CD14-positive monocyte (primary cell): Measurements from ENCODE around the gene CCNY. TPM values are rescaled to one million over a fixed set of nuclear protein-coding genes. Genes with fewer than 3 reads are reported as not detected.

ENCODE experiments used
- DNase-seq, 3 donors: peaks; one replicate each; pipeline ENCODE4 v3.0.0-alpha.2; 2011 to 2022
- H2AFZ ChIP-seq: 2 replicates; pipeline ENCODE4 v1.6.0; 2012; ENCODE audit warnings: mild to moderate bottlenecking, low read depth, low read length, inconsistent platforms; ENCODE audit not compliant: insufficient read depth, poor library complexity, severe bottlenecking
- H3K27ac ChIP-seq, 2 donors: 1 replicate in 1 of 2; 2 replicates in 1 of 2; pipeline ENCODE4 v1.5.1; 2012 to 2013; ENCODE audit warnings: low read length in 2 of 2, control low read depth in 1 of 2, inconsistent platforms in 1 of 2, low read depth in 1 of 2, mild to moderate bottlenecking in 1 of 2
- H3K27me3 ChIP-seq, 2 donors: one replicate each; pipeline versions ENCODE4 v1.6.0 to v1.6.1; 2011 to 2013; ENCODE audit warnings: low read length in 2 of 2; ENCODE audit not compliant: control insufficient read depth in 2 of 2, insufficient read depth in 2 of 2
- H3K36me3 ChIP-seq, 2 donors: replicated peaks in 1 of 2; 1 replicate in 1 of 2; 2 replicates in 1 of 2; pipeline versions ENCODE4 v1.5.1 to v1.6.1; 2012 to 2013; ENCODE audit warnings: low read length in 2 of 2, control low read depth in 1 of 2, inconsistent platforms in 1 of 2, mild to moderate bottlenecking in 1 of 2; ENCODE audit not compliant: insufficient read depth in 2 of 2, control insufficient read depth in 1 of 2
- H3K4me1 ChIP-seq, 2 donors: 1 replicate in 1 of 2; 2 replicates in 1 of 2; pipeline versions ENCODE4 v1.5.1 to v1.6.1; 2012 to 2013; ENCODE audit warnings: low read length in 2 of 2, control low read depth in 1 of 2, inconsistent platforms in 1 of 2, mild to moderate bottlenecking in 1 of 2, moderate library complexity in 1 of 2; ENCODE audit not compliant: insufficient read depth in 2 of 2, control insufficient read depth in 1 of 2
- H3K4me2 ChIP-seq: replicated peaks from 2 replicates; pipeline ENCODE3; 2012; ENCODE audit warnings: low read length, moderate library complexity, mild to moderate bottlenecking; ENCODE audit not compliant: poor library complexity, severe bottlenecking; ENCODE audit errors: extremely low read depth
- H3K4me3 ChIP-seq, 3 experiments: fragments of 200-600 bp in 1 of 3; sonication (generic) in 1 of 3; replicated peaks in 1 of 3; 1 replicate in 2 of 3; 2 replicates in 1 of 3; pipeline ENCODE4 v1.5.1; 2011 to 2013; ENCODE audit warnings: low read length in 3 of 3, mild to moderate bottlenecking in 3 of 3, control low read depth in 2 of 3, low read depth in 2 of 3, inconsistent platforms in 1 of 3, moderate library complexity in 1 of 3
- H3K79me2 ChIP-seq: 2 replicates; pipeline ENCODE4 v1.6.0; 2012; ENCODE audit warnings: mild to moderate bottlenecking, control low read depth, inconsistent platforms, low read length, moderate library complexity; ENCODE audit not compliant: insufficient read depth
- H3K9ac ChIP-seq: 2 replicates; pipeline ENCODE4 v1.6.0; 2017; ENCODE audit warnings: low read length, mild to moderate bottlenecking; ENCODE audit not compliant: insufficient read depth, poor library complexity, severe bottlenecking
- H3K9me3 ChIP-seq, 2 donors: replicated peaks in 1 of 2; 1 replicate in 1 of 2; 2 replicates in 1 of 2; pipeline versions ENCODE4 v1.5.1 to v1.6.1; 2012 to 2013; ENCODE audit warnings: low read length in 2 of 2, control low read depth in 1 of 2; ENCODE audit not compliant: control insufficient read depth in 1 of 2, insufficient read depth in 1 of 2
- H4K20me1 ChIP-seq: 2 replicates; pipeline ENCODE4 v1.6.0; 2012; ENCODE audit warnings: mild to moderate bottlenecking, low read length, control low read depth, moderate library complexity; ENCODE audit not compliant: insufficient read depth
- H3K27ac Mint-ChIP-seq, 7 donors: one replicate each; pipeline ENCODE4 v1.8.0; 2020; ENCODE audit warnings: mild to moderate bottlenecking in 7 of 7, mixed read lengths in 7 of 7, moderate library complexity in 6 of 7, inconsistent platforms in 2 of 7
- H3K27me3 Mint-ChIP-seq, 3 donors: one replicate each; pipeline ENCODE4 v1.8.0; 2021 to 2022; ENCODE audit warnings: low read depth in 3 of 3, mild to moderate bottlenecking in 3 of 3, mixed read lengths in 3 of 3, moderate library complexity in 3 of 3, inconsistent platforms in 1 of 3
- H3K36me3 Mint-ChIP-seq, 2 donors: one replicate each; pipeline ENCODE4 v1.8.0; 2020; ENCODE audit warnings: mixed read lengths in 2 of 2, inconsistent platforms in 1 of 2, mild to moderate bottlenecking in 1 of 2
- H3K4me1 Mint-ChIP-seq: one replicate; pipeline ENCODE4 v1.8.0; 2020; ENCODE audit warnings: mild to moderate bottlenecking, mixed read lengths
- H3K4me3 Mint-ChIP-seq, 2 donors: one replicate each; pipeline ENCODE4 v1.8.0; 2020; ENCODE audit warnings: mild to moderate bottlenecking in 2 of 2, mixed read lengths in 2 of 2, moderate library complexity in 1 of 2
- H3K9me3 Mint-ChIP-seq, 7 donors: one replicate each; pipeline ENCODE4 v1.8.0; 2020 to 2022; ENCODE audit warnings: mixed read lengths in 7 of 7, mild to moderate bottlenecking in 6 of 7, moderate library complexity in 6 of 7, inconsistent platforms in 2 of 7
- CTCF ChIP-seq: fragments of 200-600 bp; IDR thresholded peaks from one replicate; pipeline ENCODE4 v1.8.0; 2022; ENCODE audit warnings: antibody characterized with exemption, mild to moderate bottlenecking
- WGBS: methylation state at CpG from one replicate; pipeline ENCODE4 v1.1.5; 2013; ENCODE audit warnings: missing lambda C conversion rate; ENCODE audit not compliant: insufficient coverage; 5-methylcytosine and 5-hydroxymethylcytosine counted together
- intact Hi-C, 2 donors: fragments of 100-400 bp; cut with micrococcal nuclease; formaldehyde crosslinking; loops; one replicate each; pipeline versions ENCODE4 v1.15.0 to v1.15.1; 2023
- polyA plus RNA-seq, 3 donors: library from polyadenylated mRNA; depleted of rRNA in 1 of 3; unstranded in 2 of 3; stranded (reverse) in 1 of 3; fragments of 300-500 nt in 2 of 3; fragments of >200 nt in 1 of 3; fragmentation: Illumina TruSeq in 2 of 3; gene quantifications; 1 replicate in 2 of 3; 2 replicates in 1 of 3; pipeline ENCODE4 v1.2.3, GENCODE V29; 2012 to 2021

The CCNY gene
- polyA plus RNA-seq, 3 donors, result 39.9 to 116 (median 64.8) TPM

- H2AFZ ChIP-seq, result no peak within 1 kb of the TSS
- peaks cover 6% of the 10 kb centered on the region for H3K4me1 Mint-ChIP-seq
- no peaks in the 10 kb centered on the region for H4K20me1 ChIP-seq
- peaks cover 3 to 26% (median 18%) of the 10 kb centered on the region in 7 donors for H3K9me3 Mint-ChIP-seq
- peak within 1 kb of the TSS in 1 of 2 donors; percentile 62 for H3K4me3 Mint-ChIP-seq
- peaks cover 56 to 63% (median 58%) of the 10 kb centered on the region in 3 donors for H3K27me3 Mint-ChIP-seq
- no peak for TF ChIP-seq CTCF
- H3K36me3 Mint-ChIP-seq, result no peaks in the 10 kb centered on the region
- DNase-seq, result no peak
- no peaks in the 10 kb centered on the region for H3K36me3 ChIP-seq
- intact Hi-C loops, result no loop called here
- peaks cover 20 to 43% of the 10 kb centered on the region in 2 donors for H3K27me3 ChIP-seq
- peaks cover 0 to 12% of the 10 kb centered on the region in 2 donors for H3K9me3 ChIP-seq
- H3K4me2 ChIP-seq, result no peak within 1 kb of the TSS
- no peaks in the 10 kb centered on the region for H3K79me2 ChIP-seq
- WGBS, result 56% methylated on average over 3 of the region's 8 CpGs
- no peak within 1 kb of the TSS for H3K9ac ChIP-seq
- no peak within 1 kb of the TSS for H3K4me3 ChIP-seq
- peak within 1 kb of the TSS in 1 of 7 donors; percentile 50 for H3K27ac Mint-ChIP-seq
- H3K27ac ChIP-seq, result no peak within 1 kb of the TSS
- peaks cover 5 to 10% of the 10 kb centered on the region in 2 donors for H3K4me1 ChIP-seq
Observed at GRCh38 chr10:35605191-35605590, 268.9 kb downstream of the CCNY start, which contains the start of gene GJD4. Gene GJD4 (plus strand): TSS chr10:35605341. CDS start chr10:35605568, 227 bp downstream.

GRCh38 chr10:35606430-35606829 is 270.1 kb downstream of the CCNY start:
- no peaks in the 10 kb centered on the region for H3K36me3 Mint-ChIP-seq
- Histone ChIP-seq H3K4me3 (no peak overlapping the region), H2AFZ (no peak overlapping the region), H3K79me2 (no peaks in the 10 kb centered on the region), H3K9ac (no peak overlapping the region), H4K20me1 (no peaks in the 10 kb centered on the region), H3K27me3 (peaks cover 20 to 43% of the 10 kb centered on the region in 2 donors), H3K9me3 (peaks cover 3 to 12% of the 10 kb centered on the region in 2 donors), H3K4me2 (no peak overlapping the region), H3K36me3 (no peaks in the 10 kb centered on the region), H3K4me1 (peaks cover 5 to 10% of the 10 kb centered on the region in 2 donors), H3K27ac (no peak overlapping the region)
- no peak for TF ChIP-seq CTCF
- peaks cover 3 to 25% (median 18%) of the 10 kb centered on the region in 7 donors for H3K9me3 Mint-ChIP-seq
- peak overlapping the region in 1 of 2 donors; percentile 48 for H3K4me3 Mint-ChIP-seq
- no peak for DNase-seq
- peaks cover 6% of the 10 kb centered on the region for H3K4me1 Mint-ChIP-seq
- H3K27ac Mint-ChIP-seq, result no peak overlapping the region
- intact Hi-C loops, result no loop called here
- H3K27me3 Mint-ChIP-seq, result peaks cover 61 to 68% (median 62%) of the 10 kb centered on the region in 3 donors
- no CpG with 5 or more reads among the region's 6 CpGs for WGBS
